Skin epidermis (tissue), 12 donors: ENCODE results near the gene ABHD2.

Source experiments
- H3K27ac ChIP-seq, 21 experiments: fragments of 200-600 bp; sonication (generic) in 11 of 21; one replicate each; pipeline ENCODE4 v1.5.0; 2020; ENCODE audit warnings: mild to moderate bottlenecking in 3 of 21, inconsistent platforms in 2 of 21, moderate library complexity in 2 of 21
- H3K4me3 ChIP-seq, 7 experiments: fragments of 200-600 bp; sonication (generic) in 2 of 7; one replicate each; pipeline ENCODE4 v1.5.0; 2020; ENCODE audit warnings: inconsistent platforms in 2 of 7, mild to moderate bottlenecking in 2 of 7, moderate library complexity in 1 of 7

ABHD2 gene

DNA sequence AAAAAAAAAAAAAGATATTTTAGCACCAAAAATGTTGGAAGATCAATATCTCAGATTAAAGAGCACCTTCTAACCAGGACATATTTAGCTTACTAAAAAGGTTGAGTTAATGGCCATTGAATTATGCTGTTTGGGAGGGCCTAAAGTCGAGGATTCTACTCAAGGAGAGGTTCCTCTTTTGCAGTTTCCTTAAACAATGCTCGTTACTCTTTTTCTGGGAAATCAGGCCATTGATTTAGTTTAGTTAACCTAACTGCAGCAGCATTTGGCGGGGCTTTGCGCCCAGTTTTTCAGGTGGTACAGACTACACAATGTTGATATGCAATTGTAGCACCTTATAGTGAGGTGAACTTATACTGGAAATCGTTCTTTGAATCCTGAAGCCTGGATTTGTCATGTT, 6.8 kb downstream of the ABHD2 start:
- H3K4me3 ChIP-seq, result no peak overlapping the region
- peak overlapping the region in 2 of 21 experiments; percentile 3 to 39 for H3K27ac ChIP-seq

DNA sequence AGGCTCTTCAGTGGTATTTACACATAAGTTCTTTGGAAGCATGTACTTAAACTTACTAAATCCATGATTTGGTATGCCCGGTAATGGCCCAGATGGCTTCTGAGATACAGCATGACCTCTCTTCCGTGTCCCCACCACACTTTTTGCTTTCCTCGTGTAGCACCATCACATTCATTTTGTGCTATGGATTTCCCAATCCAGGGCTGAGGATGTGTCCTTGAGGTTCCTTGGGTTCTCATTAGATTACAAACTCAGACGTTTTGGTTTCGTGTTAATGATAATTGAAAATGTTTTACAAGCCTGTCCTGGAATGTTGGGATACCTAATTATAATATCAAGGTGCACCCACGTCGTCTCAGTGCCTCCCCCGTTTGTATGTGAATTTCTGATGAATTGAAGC, 7.3 kb downstream of the ABHD2 start:
- Histone ChIP-seq H3K27ac (peak overlapping the region in 2 of 21 experiments; percentile 3 to 39), H3K4me3 (no peak overlapping the region)

DNA sequence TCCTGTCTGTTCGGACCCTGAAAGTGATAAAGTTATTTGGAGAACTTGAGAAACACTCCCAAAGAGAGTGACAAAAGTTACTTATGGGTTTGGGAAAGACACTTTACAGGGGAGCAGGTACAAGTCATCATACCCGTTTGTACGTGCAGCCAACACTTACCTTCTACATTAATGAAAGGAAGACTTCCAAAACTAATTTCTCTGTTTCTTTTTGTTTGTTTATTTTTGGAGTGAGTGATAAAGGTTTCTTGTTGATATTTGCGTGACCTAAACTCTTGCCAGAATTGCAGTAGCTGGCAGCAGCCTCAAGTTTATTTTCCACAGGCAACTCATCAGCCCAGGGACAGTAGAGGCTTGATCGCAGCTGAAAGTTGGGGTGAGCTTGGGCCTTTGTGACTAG, 8.4 kb downstream of the ABHD2 start:
- Histone ChIP-seq H3K4me3 (no peak overlapping the region), H3K27ac (peak overlapping the region in 2 of 21 experiments; percentile 8 to 12)

DNA sequence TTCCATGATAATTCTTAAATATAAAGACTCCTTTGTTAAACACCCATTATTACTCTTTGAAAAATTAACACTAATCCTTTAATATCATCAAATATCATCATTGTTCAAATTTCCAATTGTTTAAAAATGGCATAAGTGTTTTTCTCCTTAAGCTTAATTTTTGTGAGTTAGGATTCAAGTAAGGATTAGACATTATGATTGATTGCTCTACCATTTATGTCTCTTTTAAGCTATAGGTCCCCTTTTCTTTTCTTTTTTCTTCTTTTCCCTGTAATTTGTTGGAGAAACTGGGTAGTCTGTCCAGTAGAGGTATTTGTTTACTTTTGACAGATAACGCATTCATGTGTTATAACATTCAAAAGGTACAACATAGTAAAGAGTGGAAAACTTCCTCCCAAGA, 9.1 kb downstream of the ABHD2 start:
- Histone ChIP-seq H3K4me3 (no peak overlapping the region), H3K27ac (no peak overlapping the region)

DNA sequence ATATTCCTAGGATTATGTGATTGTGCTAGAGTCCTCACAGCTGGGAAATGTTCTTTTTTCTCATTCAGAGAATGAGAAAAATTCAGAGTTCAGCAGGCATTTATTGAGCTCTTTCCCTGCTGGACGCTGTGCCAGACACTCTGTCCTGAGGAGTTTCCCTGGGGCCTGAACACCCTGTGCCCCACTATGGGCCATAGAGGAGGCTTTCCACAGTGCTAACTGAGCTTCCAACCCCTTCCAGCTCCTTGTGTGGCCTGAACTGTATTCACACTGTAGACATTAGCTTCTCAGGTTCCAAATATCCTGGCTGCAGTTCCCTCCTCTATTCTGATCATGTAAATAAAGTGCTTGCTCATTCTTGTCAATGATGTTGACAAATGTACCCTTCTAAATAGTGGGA, 10.0 kb downstream of the ABHD2 start:
- Histone ChIP-seq H3K4me3 (no peak overlapping the region), H3K27ac (peak overlapping the region in 1 of 21 experiments; percentile 34)

DNA sequence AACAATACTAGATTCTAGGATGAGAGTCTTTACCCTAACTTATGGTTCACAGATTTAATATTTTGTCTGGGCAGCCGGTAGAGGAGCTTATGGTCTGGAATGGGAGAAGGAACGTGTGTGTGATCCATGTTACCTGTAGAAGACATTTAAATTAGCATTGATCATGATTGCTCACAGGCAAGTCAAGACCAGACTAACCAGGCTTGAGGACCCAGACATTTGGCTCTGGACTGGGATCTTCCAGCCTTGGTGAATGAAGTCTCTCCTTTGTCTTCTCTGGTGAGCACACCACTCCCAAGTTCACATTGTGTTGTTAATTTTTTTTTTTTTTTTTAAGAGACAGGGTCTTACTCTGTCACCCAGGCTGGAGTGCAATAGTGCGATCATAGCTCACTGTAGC, 11.7 kb downstream of the ABHD2 start:
- peak overlapping the region in 4 of 21 experiments; percentile 22 to 44 (median 32) for H3K27ac ChIP-seq
- H3K4me3 ChIP-seq, result no peak overlapping the region

DNA sequence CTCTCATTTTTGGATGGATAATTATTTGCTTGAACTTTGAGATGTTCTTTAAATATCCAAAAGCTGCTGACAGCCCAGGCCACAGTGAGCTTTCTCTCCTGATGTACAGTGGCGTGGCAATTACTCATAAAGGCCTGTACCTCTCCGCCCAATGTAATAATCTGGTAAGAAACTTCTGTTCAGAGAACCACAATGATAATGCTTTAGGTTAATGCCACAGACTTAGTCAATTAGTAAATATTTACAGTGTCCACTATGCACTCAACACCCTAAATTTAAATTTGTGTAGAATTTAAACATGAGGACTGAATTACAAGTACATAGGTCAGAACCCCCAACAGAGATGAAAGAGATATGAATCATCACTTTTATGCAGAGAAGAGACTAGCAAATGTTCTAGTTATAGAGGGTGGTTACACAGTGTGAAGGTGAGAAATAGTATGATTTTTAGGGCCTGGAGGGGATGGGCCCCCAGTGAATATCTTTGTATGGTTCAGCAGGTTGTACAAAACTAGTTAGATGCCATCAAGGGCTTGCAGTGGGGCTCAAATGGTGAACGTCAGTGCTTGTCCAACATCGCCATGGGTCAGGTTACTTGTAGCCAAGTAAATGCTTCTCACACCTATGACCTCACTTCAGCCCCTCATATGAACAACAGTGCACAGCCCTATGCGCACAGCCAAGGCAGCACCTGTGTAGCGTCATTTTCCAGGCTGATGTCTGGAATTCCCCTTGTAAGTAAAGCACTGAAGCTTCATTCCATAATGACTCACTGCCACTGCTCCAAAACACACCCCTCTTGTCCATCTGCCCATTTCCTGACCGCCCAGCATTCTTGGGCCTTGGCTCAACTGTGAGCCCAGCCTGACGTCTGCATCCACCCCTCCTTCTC, 13.3 kb downstream of the ABHD2 start:
- H3K4me3 ChIP-seq, result no peak overlapping the region
- peak overlapping the region in 14 of 21 experiments; percentile 5 to 61 (median 33) for H3K27ac ChIP-seq

DNA sequence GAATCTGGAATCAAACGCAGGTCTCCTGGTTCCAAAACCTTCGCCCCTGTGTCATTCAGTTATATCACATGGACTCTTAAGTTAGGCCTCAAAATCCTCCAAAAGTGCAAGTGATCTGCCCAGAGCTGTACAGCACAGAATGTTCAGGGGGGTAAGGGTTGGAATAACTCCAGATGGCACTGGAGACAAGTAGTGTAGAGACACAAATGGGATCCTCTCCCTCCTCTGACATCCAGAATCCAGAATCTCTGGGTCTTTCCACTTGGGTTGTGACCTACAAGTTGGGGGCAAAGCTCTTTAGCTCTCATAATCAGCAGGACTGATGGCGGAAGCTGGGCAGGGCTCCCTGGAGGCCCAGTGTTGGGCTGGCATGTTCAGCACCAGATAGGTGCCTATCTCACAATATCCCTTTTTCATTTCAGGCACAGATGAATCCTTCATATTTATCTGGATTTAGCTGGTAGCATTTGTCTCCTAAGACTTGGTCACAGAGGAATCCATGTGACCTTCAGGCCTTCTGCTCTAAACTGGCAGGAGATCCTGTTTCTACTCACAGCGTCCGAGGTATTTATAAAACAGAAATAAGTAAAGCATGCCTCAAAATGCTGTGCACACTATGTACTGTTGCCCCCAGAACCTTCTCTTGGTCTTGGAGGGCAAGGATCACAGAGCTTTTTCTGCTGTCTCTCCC, 15.4 kb downstream of the ABHD2 start:
- peak overlapping the region in 9 of 21 experiments; percentile 1 to 65 (median 33) for H3K27ac ChIP-seq
- no peak overlapping the region for H3K4me3 ChIP-seq

DNA sequence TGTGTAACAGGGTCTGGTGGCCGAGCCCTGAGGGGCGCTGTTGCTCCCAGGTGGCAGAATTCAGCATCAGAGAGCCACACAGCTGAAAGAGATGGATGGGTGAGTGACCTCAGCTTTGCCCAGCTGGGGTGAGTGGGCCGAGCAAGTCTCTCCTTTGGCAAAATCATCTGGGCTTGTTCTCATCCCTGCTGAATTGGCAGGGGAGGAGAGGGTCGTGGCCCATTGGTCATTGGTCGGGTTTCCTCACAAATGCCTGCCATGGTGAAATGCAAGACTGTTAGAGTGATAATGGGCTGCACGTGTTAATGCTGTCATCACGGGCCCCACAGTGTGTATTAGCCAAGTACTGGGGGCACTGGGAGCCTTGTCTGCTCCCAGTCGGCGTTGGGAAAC, 15.9 kb downstream of the ABHD2 start:
- Histone ChIP-seq H3K4me3 (no peak overlapping the region), H3K27ac (peak overlapping the region in 8 of 21 experiments; percentile 1 to 65 (median 42))

DNA sequence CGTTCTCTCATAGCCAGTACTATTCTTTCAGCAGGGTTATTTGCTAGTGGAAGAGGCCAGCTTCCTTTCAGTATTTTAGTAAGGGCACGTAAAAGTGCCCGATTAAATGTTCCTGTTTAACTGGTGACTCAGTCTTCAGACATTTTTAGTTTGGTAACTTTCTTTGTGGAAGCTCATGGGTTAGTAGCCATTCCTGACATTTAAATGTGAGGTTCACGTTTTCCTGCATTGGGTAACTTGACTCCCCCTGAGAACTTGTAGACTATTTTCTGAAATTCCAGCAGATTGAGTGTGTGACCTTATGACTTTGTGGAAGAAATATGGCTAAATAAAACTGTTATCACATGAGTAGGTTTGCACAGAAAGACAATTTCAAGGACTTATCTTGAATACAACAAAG, 16.9 kb downstream of the ABHD2 start:
- Histone ChIP-seq H3K27ac (peak overlapping the region in 8 of 21 experiments; percentile 23 to 70 (median 55)), H3K4me3 (no peak overlapping the region)

DNA sequence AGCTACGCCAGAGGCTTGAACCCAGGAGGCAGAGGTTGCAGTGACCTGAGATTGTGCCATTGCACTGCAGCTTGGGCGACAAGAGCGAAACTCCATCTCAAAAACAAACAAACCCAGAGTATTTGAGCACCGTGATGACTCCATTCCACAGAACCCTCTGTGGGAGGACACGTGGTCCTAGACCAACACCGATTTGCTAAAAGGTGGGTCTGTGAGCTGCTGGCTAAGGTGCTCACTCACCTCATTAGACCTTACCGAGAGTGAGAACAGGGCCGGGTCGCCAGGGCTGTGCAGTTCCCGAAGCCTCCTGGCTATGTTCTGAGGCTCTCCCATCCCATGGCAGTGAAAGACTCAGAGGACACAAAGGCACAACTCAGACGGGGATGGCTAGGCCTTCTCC, 17.9 kb downstream of the ABHD2 start:
- Histone ChIP-seq H3K4me3 (no peak overlapping the region), H3K27ac (peak overlapping the region in 2 of 21 experiments; percentile 49 to 70)

DNA sequence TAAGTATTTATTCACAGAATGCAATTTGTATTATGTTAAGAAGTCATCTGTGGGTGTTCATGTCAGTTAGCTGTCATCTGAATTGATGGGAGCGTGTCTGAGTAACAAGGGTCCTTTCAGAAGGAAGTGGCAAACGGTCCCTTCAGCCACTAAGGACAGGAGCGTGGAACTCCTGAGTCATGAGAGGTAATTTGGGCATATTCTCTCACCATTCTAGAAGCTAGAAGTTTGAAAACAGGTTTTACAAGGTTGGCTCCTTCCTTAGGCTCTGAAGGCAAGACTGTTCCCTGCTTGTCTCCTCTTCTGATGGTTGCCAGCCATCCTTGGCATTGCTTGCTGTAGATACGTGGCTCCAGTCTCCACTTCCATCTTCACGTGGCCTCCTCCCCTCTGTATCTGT, 19.7 kb downstream of the ABHD2 start:
- Histone ChIP-seq H3K4me3 (no peak overlapping the region), H3K27ac (peak overlapping the region in 3 of 21 experiments; percentile 8 to 37 (median 11))

DNA sequence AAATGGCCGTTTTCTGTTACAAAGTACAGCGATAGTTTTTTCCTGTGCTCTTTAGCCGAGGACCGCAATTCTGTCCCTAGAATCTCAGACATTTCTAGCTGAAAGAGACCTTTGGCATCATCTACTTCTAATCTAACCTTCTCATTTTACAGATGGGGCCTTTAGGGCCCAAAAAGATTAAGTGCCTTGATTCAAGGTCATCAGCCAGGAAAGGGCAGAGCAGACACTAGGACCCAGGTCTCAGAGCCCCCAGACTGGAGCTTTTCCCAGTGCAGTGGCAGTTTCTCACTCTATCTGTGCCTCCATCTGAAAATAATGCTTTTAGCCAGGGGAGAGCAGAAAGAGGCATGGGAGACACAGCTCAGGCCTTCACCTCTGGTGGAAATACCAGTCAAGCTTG, 20.6 kb downstream of the ABHD2 start:
- no peak overlapping the region for H3K4me3 ChIP-seq

DNA sequence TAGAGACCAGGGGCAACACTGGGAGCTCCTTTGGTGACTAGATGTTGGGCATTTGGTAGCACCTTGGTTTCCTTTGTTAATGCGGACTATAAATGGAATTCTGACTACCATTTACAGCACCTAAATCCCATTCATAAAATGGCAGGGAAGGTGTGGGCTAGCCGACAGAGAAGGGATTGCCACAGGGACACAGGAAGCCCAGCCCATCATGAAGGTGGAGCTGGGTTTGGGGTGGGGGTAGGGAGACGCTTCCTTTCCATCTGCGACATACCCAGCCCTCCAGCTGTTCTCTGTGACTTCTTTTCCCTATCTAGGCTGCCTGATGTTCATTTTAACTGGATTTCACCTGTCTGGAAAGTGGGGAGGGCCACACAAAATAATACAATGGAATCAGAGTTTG, 21.0 kb downstream of the ABHD2 start:
- no peak overlapping the region for H3K4me3 ChIP-seq
- peak overlapping the region in 1 of 21 experiments; percentile 29 for H3K27ac ChIP-seq

More for the DNA sequence above, 20.6 kb downstream of the ABHD2 start:
- H3K27ac ChIP-seq, result peak overlapping the region in 1 of 21 experiments; percentile 29

DNA sequence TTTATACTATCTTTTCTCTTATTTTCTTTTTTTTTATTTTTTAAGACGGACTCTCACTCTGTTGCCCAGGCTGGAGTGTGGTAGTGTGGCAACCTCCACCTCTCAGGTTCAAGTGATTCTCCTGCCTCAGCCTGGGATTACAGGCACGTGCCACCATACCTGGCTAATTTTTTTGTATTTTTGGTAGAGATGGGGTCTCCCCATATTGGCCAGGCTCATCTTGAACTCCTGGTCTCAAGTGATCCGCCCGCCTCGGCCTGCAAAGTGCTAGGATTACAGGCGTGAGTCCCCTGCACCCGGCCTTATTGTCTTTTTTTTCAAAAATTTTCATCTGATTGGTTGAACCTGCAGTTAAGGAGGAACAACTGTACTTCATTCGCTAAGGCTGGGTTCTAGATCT, 21.8 kb downstream of the ABHD2 start:
- no peak overlapping the region for H3K4me3 ChIP-seq
- H3K27ac ChIP-seq, result no peak overlapping the region

DNA sequence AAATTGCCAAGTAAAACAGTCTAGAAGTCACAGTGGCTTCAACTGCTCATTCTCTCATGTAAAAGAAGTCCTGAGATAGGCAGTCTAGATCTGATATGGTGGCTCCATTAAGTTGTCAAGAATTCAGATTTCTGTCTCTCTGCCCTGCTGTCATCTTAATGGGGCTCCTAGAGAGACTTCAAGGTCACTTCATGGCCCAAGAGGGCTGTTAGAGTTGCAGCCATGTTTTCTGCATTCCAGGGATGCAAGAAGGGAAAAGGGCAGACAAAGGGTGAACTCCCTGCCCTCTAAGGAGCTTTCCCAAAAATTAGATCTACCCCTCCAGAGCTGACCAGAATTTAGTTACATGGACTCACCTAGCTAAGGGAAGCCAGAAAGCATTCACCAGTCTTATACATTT, 23.1 kb downstream of the ABHD2 start:
- Histone ChIP-seq H3K27ac (peak overlapping the region in 2 of 21 experiments; percentile 1 to 41), H3K4me3 (no peak overlapping the region)

DNA sequence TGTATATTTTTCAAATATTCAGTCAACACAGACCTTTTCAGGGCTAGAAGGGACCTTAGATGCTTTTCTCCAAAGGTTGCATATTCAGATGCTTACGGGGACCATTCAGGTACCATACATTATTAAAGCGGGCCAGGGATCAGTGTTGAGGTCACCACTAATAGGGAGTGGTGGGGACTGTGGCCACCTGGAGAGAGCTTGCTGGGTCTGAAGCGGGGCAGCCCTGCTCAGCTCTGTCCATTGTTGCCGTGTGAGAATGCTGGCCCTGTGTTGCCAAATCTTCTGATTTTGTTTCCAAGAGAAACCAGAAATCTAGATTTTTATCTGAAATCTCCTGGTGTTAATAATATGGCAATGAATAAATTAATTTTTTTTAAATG, 23.7 kb downstream of the ABHD2 start:
- Histone ChIP-seq H3K27ac (peak overlapping the region in 8 of 21 experiments; percentile 7 to 72 (median 40)), H3K4me3 (no peak overlapping the region)

DNA sequence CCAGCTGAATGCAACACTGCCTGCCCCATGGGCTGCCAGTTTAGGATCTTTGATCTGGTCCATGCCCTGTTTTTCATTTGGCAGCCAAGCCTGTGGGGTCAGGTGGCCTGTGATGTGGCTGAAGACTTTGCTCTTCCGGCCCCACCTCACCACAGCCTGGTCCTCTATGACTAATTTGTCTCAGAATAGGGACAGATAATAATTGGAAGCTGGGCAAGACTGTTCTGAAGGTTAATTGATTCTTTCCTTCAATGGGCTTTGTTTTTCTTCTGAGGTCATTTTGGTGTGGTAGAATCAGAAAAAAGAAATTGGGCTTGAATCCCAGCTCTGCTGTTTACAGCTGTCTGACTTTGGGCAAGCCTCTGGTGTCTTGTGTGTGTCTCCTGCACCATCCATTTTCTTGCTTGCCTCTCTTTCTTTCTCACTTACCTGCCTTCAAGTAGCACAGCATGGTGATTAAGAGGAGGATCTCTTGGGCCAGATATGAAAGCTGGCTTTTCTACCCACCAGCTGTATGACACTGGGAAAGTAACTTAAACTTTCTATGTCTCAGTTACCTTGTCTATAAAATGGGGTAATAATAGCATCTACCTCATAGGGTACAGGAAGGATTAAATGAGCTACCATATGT, 24.2 kb downstream of the ABHD2 start:
- H3K27ac ChIP-seq, result peak overlapping the region in 8 of 21 experiments; percentile 9 to 72 (median 42)
- H3K4me3 ChIP-seq, result no peak overlapping the region

DNA sequence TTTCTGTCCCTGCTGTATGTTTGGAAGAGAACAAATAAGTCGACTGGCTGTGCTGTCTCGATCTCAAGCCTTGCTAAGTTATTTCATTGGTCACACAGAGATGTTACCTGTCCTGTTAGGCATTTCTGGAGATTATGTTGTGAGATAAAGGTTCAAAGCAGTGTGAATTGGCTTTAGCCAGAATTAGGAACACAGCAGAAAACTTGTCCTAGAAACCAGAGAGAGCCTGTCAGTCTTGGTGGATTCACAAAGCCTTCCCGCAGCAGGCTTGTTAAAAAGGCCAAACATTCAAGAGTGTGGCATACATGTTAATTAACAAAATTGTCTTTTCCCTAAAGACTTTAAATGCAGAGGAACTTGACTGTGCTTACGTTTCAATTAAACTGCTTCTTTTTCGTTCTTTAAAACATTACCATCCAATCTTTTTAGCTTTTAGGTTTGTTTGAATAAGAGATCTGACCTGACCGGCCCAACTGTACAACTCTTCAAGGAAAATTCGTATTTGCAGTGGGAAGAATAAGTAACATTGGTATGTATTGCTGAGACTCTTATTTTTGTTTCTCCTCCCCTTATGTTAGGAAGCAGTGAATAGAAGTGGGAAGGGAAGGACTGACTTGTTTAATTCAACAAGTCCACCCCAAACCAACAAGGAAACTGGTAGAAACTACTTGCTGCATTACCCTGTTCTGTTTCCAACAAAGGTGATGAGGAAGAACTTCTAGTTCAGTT, 25.2 kb downstream of the ABHD2 start:
- Histone ChIP-seq H3K27ac (peak overlapping the region in 7 of 21 experiments; percentile 9 to 72 (median 44)), H3K4me3 (no peak overlapping the region)

DNA sequence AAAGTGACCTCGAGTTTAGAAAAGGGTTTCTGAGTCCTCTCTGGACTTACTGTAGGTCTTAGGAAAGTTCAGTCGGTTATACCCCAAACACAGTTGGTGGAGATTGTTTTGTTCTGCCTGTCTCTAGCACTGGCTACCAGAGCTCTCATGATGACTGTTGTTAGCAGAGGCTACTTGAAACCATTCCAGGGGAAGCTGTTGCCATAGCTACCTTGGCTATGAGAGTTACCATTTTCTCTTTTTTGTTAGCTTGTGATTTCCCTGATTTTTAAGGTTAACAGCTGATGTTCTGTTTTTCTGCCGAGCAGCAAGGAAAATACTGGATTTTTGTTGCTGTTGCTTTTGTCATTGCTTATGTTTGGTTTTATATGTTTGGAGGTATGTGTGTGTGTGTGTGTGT, 26.7 kb downstream of the ABHD2 start:
- peak overlapping the region in 2 of 21 experiments; percentile 29 to 43 for H3K27ac ChIP-seq
- no peak overlapping the region for H3K4me3 ChIP-seq
